Measurements from ENCODE around the gene PSME3IP1. TPM values are rescaled to one million over a fixed set of nuclear protein-coding genes. Genes with fewer than 3 reads are reported as not detected.

Gene PSME3IP1, protein sequence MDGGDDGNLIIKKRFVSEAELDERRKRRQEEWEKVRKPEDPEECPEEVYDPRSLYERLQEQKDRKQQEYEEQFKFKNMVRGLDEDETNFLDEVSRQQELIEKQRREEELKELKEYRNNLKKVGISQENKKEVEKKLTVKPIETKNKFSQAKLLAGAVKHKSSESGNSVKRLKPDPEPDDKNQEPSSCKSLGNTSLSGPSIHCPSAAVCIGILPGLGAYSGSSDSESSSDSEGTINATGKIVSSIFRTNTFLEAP
- polyA plus RNA-seq, result 66.5 to 75.7 TPM (median 69.2 TPM) in 3 replicates
- polyA plus RNA-seq (2011; ENCODE audit: low read depth), result 310 TPM
- polyA plus RNA-seq (2011; cell fraction: cytosol; rRNA removed), result 56.1 and 57.7 TPM in 2 replicates
- polyA plus RNA-seq (2011; cell fraction: nucleus; rRNA removed), result 104 and 119 TPM in 2 replicates
- polyA plus RNA-seq (2012; ENCODE audit: low replicate concordance), result 50.1 and 71.0 TPM in 2 replicates
- polyA minus RNA-seq, result 59.7 to 75.2 TPM (median 61.9 TPM) in 3 replicates
- 50.6 TPM for polyA minus RNA-seq (2011; cell fraction: cytosol; rRNA and poly(A)+ RNA removed)
- 19.2 and 37.2 TPM in 2 replicates for polyA minus RNA-seq (2011; cell fraction: nucleus; rRNA and poly(A)+ RNA removed)

GRCh38 chr16:57185945-57186871, at the start of gene PSME3IP1, which contains the start of gene RSPRY1:
TSS of gene PSME3IP1 (minus strand) at chr16:57186039. CDS start at chr16:57173854, 12,185 bp downstream.
TSS of gene RSPRY1 (plus strand) at chr16:57186329. CDS start at chr16:57204659, 18,330 bp downstream.
- Histone ChIP-seq H3K36me3 (ENCODE audit: control insufficient read depth in 2 of 2, extremely low read depth in 1 of 2, insufficient read depth in 2 of 2, low read length in 2 of 2) (peaks cover 3% of the 10 kb centered on the region in 2 experiments), H3K27me3 (ENCODE audit: control insufficient read depth, extremely low read depth, insufficient read depth, low read length) (no peaks in the 10 kb centered on the region), H2AFZ (ENCODE audit: control insufficient read depth, low read length) (peak within 1 kb of the TSS; percentile 89), H3K79me2 (ENCODE audit: control insufficient read depth, insufficient read depth, low read length) (peaks cover 92% of the 10 kb centered on the region), H3K9me3 (ENCODE audit: control insufficient read depth, low read depth, low read length) (no peaks in the 10 kb centered on the region), H3K9me1 (ENCODE audit: control insufficient read depth, extremely low read depth, insufficient read depth, low read length) (no peaks in the 10 kb centered on the region), H4K20me1 (ENCODE audit: control insufficient read depth, extremely low read depth, insufficient read depth, low read length) (no peaks in the 10 kb centered on the region), H3K9ac (ENCODE audit: control insufficient read depth, extremely low read depth, insufficient read depth, low read length) (peak within 1 kb of the TSS; percentile 97), H3K4me2 (ENCODE audit: control insufficient read depth, extremely low read depth, insufficient read depth, low read depth, low read length) (peak within 1 kb of the TSS; percentile 98), H3K4me1 (ENCODE audit: control insufficient read depth, extremely low read depth, insufficient read depth, low read length) (peaks cover 27% of the 10 kb centered on the region), H3K4me3 (ENCODE audit: control insufficient read depth in 2 of 3, extremely low read depth in 1 of 3, insufficient read depth in 2 of 3, low read depth in 1 of 3, low read length in 3 of 3) (peak within 1 kb of the TSS; percentile 84 to 98 (median 96)), H3K27ac (ENCODE audit: control insufficient read depth, insufficient read depth, low read length) (peak within 1 kb of the TSS; percentile 90)
- FAIRE-seq, result peak; percentile 67
- peak; percentile 98 for DNase-seq (ENCODE audit: low read depth, low spot score)
- dilution Hi-C loops (cut with MboI; ENCODE audit: extremely low pct_ligation_motif_present, low sequenced_read_pairs), result no loop called here
- no peak for TF ChIP-seq EZH2 (IDR thresholded peaks at IDR 0.05; ENCODE audit: low read length)
- no peak for TF ChIP-seq CTCF (optimal IDR thresholded peaks at IDR 0.05 in 1 of 3, IDR thresholded peaks at IDR 0.05 in 1 of 3, conservative IDR thresholded peaks at IDR 0.05 in 1 of 3; ENCODE audit: extremely low read depth in 1 of 3, insufficient read depth in 2 of 3, low read length in 3 of 3)

GRCh38 chr16:57235128-57236021, 49.5 kb upstream of the PSME3IP1 start:
- Histone ChIP-seq H3K27me3 (ENCODE audit: control insufficient read depth, extremely low read depth, insufficient read depth, low read length) (no peaks in the 10 kb centered on the region), H3K9me1 (ENCODE audit: control insufficient read depth, extremely low read depth, insufficient read depth, low read length) (peaks cover 2% of the 10 kb centered on the region), H3K4me3 (ENCODE audit: control insufficient read depth in 2 of 3, extremely low read depth in 1 of 3, insufficient read depth in 2 of 3, low read depth in 1 of 3, low read length in 3 of 3) (no peak overlapping the region), H3K79me2 (ENCODE audit: control insufficient read depth, insufficient read depth, low read length) (no peaks in the 10 kb centered on the region), H3K9ac (ENCODE audit: control insufficient read depth, extremely low read depth, insufficient read depth, low read length) (no peak overlapping the region), H3K27ac (ENCODE audit: control insufficient read depth, insufficient read depth, low read length) (no peak overlapping the region), H3K4me1 (ENCODE audit: control insufficient read depth, extremely low read depth, insufficient read depth, low read length) (peaks cover 7% of the 10 kb centered on the region), H3K36me3 (ENCODE audit: control insufficient read depth in 2 of 2, extremely low read depth in 1 of 2, insufficient read depth in 2 of 2, low read length in 2 of 2) (peaks cover 20 to 60% of the 10 kb centered on the region in 2 experiments), H3K9me3 (ENCODE audit: control insufficient read depth, low read depth, low read length) (no peaks in the 10 kb centered on the region), H4K20me1 (ENCODE audit: control insufficient read depth, extremely low read depth, insufficient read depth, low read length) (no peaks in the 10 kb centered on the region), H3K4me2 (ENCODE audit: control insufficient read depth, extremely low read depth, insufficient read depth, low read depth, low read length) (no peak overlapping the region), H2AFZ (ENCODE audit: control insufficient read depth, low read length) (no peak overlapping the region)
- dilution Hi-C loops (cut with MboI; ENCODE audit: extremely low pct_ligation_motif_present, low sequenced_read_pairs), result no loop called here
- DNase-seq (ENCODE audit: low read depth, low spot score) (no peak), FAIRE-seq (no peak)
- TF ChIP-seq CTCF (optimal IDR thresholded peaks at IDR 0.05 in 1 of 3, IDR thresholded peaks at IDR 0.05 in 1 of 3, conservative IDR thresholded peaks at IDR 0.05 in 1 of 3; ENCODE audit: extremely low read depth in 1 of 3, insufficient read depth in 2 of 3, low read length in 3 of 3) (no peak), EZH2 (IDR thresholded peaks at IDR 0.05; ENCODE audit: low read length) (no peak)
